GM20431 (cell line): ENCODE results near the gene RASA3.
"Not testable (repeated sequence)": the region's sequence is repeated elsewhere in the genome, so short reads cannot be mapped to it uniquely, and the experiment has no call there.

Source experiments
- in situ Hi-C: fragments of 300-500 bp; cut with MseI, MboI; formaldehyde crosslinking; loops from one replicate; pipeline ENCODE4 v1.15.0; 2020; ENCODE audit warnings: low sequenced_read_pairs; ENCODE audit not compliant: unreplicated experiment

RASA3 gene, protein sequence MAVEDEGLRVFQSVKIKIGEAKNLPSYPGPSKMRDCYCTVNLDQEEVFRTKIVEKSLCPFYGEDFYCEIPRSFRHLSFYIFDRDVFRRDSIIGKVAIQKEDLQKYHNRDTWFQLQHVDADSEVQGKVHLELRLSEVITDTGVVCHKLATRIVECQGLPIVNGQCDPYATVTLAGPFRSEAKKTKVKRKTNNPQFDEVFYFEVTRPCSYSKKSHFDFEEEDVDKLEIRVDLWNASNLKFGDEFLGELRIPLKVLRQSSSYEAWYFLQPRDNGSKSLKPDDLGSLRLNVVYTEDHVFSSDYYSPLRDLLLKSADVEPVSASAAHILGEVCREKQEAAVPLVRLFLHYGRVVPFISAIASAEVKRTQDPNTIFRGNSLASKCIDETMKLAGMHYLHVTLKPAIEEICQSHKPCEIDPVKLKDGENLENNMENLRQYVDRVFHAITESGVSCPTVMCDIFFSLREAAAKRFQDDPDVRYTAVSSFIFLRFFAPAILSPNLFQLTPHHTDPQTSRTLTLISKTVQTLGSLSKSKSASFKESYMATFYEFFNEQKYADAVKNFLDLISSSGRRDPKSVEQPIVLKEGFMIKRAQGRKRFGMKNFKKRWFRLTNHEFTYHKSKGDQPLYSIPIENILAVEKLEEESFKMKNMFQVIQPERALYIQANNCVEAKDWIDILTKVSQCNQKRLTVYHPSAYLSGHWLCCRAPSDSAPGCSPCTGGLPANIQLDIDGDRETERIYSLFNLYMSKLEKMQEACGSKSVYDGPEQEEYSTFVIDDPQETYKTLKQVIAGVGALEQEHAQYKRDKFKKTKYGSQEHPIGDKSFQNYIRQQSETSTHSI

GRCh38 chr13:114132419-114133121 lies at the start of gene RASA3:
Gene RASA3, minus strand, starts transcription at chr13:114132623. Its CDS starts 134 bp downstream, at chr13:114132489.
- in situ Hi-C loops, result no loop called here

GRCh38 chr13:114179087-114179658 lies 46.8 kb upstream of the RASA3 start, which contains the start of gene CFAP97D2:
Gene CFAP97D2, plus strand, starts transcription at chr13:114179257. Its CDS starts 74 bp downstream, at chr13:114179331.
- in situ Hi-C loops, result no loop called here

DNA sequence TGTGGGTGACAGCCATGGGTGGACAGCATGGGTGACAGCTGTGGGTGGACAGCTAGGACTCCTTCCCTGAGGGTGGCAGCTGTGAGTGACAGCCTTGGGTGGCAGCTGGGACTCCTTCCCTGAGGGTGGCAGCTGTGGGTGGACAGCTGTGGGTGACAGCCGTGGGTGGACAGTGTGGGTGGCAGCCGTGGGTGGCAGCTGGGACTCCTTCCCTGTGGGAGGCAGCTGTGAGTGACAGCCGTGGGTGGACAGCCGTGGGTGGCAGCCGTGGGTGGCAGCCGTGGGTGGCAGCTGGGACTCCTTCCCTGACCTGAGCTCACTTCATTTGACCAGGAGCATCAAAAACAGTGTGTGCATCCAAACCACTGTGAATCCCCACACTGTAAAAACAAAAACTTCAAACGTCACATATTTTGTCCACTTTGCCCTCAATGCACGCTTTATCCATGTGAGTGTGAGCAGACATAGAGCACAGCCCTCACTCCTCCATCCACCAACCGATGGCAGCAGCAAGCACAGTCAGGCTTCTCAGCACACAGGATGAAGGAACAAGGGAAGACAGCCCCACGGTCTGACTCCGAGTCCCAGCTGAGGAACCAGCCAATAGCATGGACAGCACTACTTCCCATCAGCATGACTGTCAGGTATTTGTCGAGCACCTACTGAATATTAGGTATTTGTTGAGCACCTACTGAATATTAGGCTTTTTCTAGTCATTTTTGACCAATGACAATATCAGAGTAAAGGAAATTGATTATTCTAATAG lies 45.0 kb upstream of the RASA3 start:
- in situ Hi-C loops, result no loop called here

DNA sequence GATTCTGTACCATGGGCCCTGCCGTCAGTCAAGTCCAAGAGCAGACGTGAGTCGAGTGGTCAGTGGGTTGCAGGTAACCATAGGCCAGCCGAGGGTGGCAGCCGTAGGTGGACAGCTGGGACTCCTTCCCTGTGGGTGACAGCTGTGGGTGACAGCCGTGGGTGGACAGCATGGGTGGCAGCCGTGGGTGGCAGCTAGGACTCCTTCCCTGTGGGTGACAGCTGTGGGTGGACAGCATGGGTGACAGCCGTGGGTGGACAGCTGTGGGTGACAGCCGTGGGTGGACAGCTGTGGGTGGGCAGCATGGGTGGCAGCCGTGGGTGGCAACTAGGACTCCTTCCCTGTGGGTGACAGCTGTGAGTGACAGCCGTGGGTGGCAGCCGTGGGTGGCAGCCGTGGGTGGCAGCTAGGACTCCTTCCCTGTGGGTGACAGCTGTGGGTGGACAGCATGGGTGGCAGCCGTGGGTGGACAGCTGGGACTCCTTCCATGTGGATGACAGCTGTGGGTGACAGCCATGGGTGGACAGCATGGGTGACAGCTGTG lies 44.0 kb upstream of the RASA3 start:
- in situ Hi-C loops, result not testable (repeated sequence)

GRCh38 chr13:114174529-114174961 lies 42.1 kb upstream of the RASA3 start:
- in situ Hi-C loops, result no loop called here

GRCh38 chr13:114173745-114174144 lies 41.3 kb upstream of the RASA3 start:
- in situ Hi-C loops, result no loop called here

DNA sequence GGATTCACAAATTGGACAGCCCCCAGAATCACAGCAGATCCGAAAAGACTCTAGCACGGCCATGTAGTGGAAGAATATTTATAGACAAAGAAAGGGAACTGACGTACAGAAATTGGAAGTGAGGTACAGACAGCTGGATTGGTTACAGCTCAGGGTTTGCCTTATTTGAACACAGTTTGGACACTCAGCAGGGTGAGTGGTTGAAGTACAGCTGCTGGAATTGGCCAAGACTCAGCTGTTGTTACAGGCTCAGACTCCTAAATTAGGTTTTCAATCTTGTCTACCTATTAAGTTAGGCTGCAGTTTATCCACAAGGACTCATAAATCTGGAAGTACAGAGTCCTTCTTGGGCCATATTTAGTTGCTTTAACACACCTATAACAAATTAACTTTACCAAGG lies 40.8 kb upstream of the RASA3 start:
- in situ Hi-C loops, result no loop called here

DNA sequence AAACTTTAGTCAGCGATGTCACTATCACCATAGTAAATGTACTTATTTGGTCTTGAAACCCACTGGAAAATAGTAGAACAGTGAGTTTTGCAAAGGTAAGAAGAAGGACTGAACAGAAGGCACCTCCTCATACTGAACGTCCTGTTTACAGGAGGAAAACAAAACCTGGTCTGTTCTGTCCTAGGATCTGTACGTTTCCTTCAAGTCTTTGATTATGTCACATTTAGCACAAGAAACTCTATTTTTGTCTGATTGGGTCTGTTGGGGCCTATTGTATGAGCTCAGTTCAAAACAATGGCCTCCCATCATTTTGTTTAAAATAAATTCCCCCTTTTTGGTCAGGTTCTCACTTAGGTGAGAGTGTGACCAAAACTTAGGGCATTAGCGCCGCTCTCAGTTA lies 35.5 kb upstream of the RASA3 start:
- in situ Hi-C loops, result no loop called here

DNA sequence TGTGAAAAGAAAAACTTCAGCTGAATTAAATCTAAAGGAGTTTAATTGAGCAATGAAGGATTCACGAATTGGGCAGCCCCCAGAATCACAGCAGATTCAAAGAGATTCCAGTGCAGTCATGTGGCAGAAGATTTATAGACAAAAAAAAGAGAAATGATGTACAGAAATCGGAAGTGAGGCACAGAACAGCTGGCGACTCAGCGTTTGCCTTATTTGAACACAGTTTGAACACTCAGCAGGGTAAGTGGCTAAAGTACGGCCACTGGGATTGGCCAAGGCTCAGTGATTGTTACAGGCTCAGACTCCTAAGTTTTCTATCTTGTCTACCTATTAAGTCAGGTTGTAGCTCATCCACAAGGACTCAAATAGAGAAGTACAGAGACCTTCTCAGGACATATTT lies 35.0 kb upstream of the RASA3 start:
- in situ Hi-C loops, result no loop called here

DNA sequence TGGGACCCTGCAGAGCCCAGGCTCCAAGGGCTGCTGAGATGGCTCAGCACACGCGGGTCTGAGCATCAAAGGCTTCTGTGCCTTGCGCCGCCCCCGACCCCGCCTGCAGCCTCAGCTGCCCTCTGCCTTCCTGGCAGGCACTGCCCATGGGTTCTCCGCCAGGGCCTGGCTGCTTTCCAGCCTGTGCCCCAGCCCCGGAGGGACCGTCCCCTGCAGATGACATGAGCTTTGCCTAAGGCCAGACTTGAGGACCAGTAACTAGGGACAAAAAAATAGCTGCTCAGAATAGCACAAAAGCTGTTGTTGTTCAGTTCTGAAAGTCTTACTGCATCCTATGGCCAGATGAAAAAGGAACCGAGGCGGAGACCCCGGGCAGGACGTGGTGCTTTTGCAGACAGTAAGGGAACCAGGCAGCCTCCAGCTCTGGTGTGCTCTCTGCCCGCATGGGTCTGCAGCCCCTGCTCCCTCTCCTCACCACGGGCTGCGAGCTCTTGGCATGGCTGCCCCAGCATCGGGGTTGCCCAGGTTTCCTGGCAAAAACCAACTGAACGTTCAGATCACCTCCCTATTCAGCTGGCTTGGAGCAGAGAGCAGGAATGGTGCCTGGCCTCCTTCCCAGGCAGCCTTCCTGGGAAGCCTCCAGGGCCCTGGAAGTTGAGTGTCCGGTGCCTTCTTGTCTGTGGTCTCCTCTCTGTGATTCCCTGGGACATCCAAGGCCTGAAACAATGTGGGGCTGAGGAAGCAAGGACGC lies 34.1 kb upstream of the RASA3 start:
- in situ Hi-C loops, result no loop called here

DNA sequence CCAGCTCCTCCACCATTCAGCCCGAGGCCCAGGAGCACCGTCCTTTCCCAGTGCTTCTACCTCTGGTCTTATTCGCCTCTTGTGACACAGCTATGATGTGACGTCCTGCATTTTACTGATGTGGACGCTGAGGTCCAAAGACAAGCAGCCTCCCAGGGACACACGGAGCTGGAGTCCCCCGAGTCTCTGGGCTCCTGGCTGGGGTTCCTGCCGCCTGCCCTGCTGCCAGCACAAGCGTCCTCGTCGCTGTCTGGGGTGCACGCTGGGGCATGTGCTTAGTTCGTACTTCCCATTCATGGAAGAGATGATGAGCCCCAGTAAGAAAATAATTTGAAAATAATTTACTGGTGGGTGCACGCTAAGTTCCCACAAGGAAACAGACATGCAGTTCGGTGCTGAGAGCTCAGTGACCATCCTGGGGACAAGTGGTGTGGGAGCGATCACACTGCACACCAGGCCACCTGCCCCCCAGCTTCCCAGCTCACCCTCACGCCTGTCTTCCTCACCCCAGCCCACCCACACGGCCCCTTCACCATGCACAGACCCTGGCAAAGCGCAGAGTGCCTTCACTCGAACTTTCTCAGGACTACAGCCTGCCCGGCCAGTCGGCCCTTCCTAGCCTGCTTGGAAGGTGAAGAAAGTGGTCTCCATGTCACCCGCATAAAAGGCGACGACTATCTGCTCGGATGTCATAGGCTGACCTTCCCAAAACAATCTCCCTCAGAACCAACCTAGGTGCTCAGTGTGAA lies 32.4 kb upstream of the RASA3 start:
- in situ Hi-C loops, result no loop called here

- in situ Hi-C loops, result no loop called here
Observed at GRCh38 chr13:114164053-114164452, 31.6 kb upstream of the RASA3 start.

GRCh38 chr13:114162533-114162922 lies 30.1 kb upstream of the RASA3 start:
- in situ Hi-C loops, result no loop called here

- in situ Hi-C loops, result no loop called here
Observed at GRCh38 chr13:114161644-114162532, 29.5 kb upstream of the RASA3 start.

GRCh38 chr13:114161028-114161556 lies 28.7 kb upstream of the RASA3 start:
- in situ Hi-C loops, result no loop called here

DNA sequence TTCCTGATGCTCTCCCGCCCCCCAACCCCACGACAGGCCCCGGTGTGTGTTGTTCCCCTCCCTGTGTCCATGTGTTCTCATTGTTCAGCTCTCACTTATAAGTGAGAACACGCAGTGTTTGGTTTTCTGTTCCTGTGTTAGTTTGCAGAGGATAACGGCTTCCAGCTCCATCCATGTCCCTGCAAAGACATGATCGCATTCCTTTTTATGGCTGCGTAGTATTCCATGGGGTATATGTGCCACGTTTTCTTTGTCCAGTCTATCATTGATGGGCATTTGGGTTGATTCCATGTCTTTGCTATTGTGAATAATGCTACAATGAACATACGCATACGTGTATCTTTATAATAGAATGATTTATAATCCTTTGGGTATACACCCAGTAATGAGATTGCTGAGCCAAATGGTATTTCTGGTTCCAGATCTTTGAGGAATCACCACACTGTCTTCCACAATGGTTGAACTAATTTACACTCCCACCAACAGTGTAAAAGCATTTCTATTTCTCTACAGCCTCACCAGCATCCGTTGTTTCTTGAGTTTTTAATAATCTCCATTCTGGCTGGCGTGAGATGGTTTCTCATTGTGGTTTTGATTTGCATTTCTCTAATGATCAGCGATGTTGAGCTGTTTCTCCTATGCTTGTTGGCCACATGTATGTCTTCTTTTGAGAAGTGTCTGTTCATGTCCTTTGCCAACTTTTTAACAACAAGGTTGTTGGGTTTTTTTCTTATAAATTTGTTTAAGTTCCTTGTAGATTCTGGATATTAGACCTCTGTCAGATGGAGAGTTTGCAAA lies 26.6 kb upstream of the RASA3 start:
- in situ Hi-C loops, result not testable (repeated sequence)
